GM18508 (cell line): ENCODE data around the gene HMCN2.

ENCODE experiments used
- ATAC-seq: cut with Tn5 transposase; IDR thresholded peaks from one replicate; pipeline ENCODE4 v1.9.1; 2021; ENCODE audit warnings: moderate number of reproducible peaks; ENCODE audit not compliant: insufficient read depth, unreplicated experiment

Gene HMCN2

GRCh38 chr9:130304116-130304515 is 38.6 kb downstream of the HMCN2 start:
- no peak for ATAC-seq

GRCh38 chr9:130304643-130305042 is 39.1 kb downstream of the HMCN2 start:
- ATAC-seq, result no peak

DNA sequence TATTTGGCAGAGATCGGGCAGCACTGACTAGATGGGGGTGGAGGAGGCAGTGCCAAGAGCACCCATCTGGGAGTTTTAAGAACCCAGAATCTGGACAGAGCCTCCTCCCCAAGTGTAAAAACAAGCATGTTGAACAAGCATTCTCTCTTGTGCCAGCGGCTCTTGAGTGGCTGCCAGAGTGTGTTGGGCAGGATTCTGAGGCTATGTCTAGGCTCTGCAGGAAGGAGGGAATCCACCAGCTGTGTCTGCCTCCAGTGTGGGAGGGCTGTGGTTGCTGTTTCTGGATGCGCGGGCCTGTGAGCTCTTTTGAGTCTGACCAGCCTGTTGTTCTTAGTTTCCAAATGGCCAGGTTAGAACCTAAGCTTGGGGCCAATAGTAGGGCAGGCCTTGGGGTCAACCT is 39.8 kb downstream of the HMCN2 start:
- ATAC-seq, result no peak

DNA sequence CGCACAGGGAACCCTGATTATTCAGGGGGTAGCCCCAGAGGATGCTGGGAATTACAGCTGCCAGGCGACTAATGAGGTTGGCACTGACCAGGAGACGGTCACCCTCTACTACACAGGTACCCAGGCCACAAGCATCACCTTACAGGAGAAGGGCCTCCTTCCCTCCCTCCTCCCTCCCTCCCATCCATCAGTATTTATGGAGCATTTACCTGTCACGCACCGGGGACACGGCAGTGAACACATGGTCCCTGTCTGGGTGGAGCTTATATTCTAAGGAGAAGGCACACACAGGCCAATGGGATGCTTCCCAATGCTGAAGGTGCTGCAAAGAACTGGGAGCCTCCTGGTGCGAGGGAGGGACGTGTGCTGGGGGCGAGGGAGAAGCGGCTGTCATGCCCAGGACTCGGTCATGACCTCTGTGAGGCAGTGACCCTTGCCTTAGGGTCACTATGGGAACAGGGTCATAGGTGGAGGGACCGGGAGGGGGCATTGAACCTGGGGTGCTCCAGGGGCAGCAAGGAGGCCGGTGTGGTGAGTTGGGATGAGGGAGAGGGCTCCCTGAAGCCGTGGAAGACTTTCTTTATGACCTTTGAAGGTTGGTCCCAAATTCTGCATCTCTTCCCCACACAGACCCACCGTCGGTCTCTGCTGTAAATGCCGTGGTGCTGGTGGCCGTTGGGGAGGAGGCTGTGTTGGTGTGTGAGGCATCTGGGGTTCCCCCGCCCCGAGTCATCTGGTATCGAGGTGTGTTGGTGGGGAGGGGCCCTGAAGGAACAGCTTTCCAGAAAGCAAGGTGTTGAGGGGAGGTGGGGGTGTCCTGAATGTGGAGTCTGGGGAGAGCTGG is 41.5 kb downstream of the HMCN2 start:
- no peak for ATAC-seq

- no peak for ATAC-seq
These were observed 42.0 kb downstream of the HMCN2 start for GRCh38 chr9:130307667-130307943.

GRCh38 chr9:130308081-130308571 is 42.6 kb downstream of the HMCN2 start:
- no peak for ATAC-seq

- no peak for ATAC-seq
These were observed 44.3 kb downstream of the HMCN2 start for GRCh38 chr9:130309689-130310455.

DNA sequence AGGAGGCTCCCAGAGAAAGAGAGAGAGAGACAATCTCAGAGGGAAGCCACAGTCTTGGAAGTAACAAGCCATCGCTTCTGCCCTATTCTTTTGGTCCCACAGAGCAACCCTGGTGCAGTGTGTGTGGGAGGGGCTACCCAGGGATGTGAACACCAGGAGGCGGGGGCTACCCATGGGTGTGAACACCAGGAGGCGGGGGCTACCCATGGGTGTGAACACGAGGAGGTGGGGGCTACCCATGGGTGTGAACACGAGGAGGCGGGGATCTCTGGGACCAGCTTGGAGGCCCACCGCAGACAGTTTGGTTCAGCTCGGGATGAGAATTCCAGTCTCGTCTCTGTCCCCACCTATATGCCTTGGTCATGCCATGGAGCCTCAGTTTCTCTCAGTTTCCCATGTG is 44.9 kb downstream of the HMCN2 start:
- no peak for ATAC-seq

- ATAC-seq, result no peak
These were observed 45.4 kb downstream of the HMCN2 start for GRCh38 chr9:130311003-130311402.

DNA sequence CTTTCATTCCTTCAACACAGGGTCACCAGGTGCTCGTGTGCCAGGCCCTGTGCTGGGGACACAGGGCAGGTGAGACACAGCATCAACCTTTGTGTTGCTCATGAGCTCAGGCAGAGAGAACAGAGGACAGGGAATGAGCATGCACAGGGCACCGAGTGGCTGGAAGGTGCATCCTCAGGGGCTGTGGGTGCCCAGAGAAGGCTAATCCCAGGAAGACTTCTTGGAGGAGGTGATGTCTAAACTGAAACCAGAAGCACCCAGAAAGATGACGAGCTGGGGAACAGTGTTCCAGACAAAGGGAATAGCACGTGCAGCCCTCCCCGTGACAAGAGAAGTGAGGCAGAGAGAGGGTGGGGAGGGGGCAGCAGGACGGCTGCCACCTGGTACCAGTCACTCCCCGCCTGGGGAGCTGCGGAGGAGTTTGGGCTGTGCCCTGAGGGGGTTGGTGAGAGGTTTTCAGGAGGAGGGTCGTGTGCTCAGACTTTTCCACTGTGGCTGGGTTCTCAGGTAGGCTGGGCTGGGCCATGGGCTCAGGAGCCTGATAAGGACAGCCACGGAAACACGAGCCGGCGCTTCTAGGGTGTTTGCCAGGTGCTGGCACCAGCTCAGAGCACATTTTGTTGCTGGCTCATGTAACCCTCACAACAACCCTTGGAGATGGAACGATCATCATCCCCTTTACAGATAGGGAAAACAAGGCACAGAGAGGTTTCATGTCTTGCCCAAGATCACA is 46.0 kb downstream of the HMCN2 start:
- no peak for ATAC-seq

DNA sequence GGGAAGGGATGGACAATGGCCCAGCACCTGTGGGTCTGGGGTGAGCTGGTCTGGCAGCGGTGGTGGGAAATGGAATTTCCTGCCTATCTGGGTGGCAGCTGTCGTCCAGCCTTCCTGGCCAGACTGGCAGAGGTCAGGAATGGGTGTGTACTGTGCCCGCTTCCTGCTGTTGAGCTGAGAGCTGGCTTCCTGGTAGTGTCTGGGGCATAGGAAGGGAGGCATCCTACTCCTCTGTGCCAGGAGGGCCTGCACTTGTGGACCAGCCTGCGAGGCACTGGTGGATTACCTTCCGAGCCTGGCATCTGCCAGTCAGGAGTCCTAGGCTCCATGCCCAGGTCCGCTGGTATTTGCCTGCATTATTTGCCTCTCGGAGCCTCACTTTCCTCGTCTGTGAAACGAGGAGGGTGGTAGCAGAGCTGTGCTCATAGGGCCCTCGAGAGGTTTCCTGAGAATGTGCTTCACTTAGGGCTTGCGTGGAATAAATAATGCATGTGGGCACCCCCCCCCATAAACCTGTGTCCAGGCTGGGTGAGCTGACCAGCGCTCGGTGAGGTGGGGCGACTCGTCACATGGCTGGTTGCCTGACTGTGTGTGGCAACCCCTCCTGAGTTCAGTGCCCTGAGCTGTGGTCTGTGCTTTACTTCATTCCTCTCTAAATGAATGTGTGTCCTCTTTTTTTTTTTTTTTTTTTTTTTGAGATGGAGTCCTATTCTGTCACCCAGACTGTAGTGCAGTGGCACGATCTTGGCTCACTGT is 47.7 kb downstream of the HMCN2 start:
- ATAC-seq, result no peak

DNA sequence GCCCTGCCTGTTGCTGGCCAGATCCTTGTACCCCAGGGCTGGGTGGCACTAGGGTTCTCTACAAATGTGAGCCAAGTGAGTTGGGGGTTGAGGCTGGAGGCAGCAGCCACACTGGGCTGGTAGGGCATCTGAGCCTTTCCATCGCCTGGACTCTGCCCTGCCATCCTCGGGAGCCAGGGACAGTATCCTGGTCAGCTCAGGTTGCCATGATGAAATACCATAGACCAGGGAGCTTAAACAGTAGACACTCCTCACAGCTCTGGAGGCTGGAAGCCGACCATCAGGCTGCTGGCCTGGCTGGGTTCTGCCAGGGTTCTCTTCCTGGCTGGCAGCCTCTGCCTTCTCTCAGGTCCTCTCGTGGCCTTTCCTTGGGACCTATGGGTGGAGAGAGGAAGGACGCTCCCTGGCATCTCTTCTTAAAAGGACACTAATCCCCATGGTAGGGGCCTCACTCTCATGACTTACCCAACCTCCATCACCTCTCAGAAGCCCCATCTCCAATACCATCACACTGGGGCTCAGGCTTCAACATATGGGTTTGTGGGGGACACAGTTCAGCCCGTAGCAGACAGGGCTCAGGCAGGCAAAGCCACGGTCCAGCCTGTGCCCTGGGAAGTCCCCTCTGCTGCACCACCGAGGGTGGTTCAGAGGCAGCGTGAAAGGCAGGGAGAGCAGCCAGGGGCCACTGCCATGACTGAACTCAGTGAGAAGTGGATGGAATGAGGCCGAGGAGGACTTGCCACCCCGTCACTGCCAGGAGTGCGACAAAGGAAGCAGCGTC is 50.1 kb downstream of the HMCN2 start:
- ATAC-seq, result no peak

- no peak for ATAC-seq
These were observed 50.9 kb downstream of the HMCN2 start for GRCh38 chr9:130316430-130316829.

DNA sequence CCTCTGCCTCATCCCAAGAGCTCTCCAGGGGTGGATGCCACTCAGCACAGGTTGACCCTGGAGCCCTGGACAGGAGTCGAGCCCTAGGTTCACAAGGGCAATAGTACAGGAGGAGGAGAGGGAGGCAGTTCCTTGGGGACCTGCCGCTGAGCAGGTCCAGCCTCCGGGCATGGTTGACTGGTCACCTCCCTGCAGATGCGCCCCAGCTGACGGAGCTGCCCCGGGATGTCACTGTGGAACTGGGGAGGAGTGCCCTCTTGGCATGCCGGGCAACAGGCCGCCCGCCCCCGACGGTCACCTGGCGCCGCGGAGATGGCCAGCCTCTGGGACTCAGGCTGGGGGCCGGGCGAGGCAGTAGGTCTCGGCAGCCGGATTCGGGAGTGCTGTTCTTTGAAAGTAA is 53.7 kb downstream of the HMCN2 start:
- no peak for ATAC-seq

GRCh38 chr9:130319944-130320712 is 54.6 kb downstream of the HMCN2 start:
- no peak for ATAC-seq

GRCh38 chr9:130320723-130321481 is 55.3 kb downstream of the HMCN2 start:
- no peak for ATAC-seq

GRCh38 chr9:130321539-130321938 is 56.0 kb downstream of the HMCN2 start:
- ATAC-seq, result no peak

GRCh38 chr9:130323051-130323745 is 57.6 kb downstream of the HMCN2 start:
- ATAC-seq, result no peak
